Muscle layer of colon (tissue), 2 donors: Measurements from ENCODE around the gene CALML6.

Experiments
- H3K27ac ChIP-seq: one replicate; pipeline ENCODE4 v1.7.0; 2013; ENCODE audit warnings: low read depth, mild to moderate bottlenecking, low read length, moderate library complexity
- H3K27me3 ChIP-seq, 2 donors: one replicate each; pipeline ENCODE4 v1.7.0; 2013; ENCODE audit warnings: low read length in 2 of 2, mild to moderate bottlenecking in 2 of 2; ENCODE audit not compliant: insufficient read depth in 2 of 2, control insufficient read depth in 1 of 2
- H3K36me3 ChIP-seq: one replicate; pipeline ENCODE4 v1.7.0; 2013; ENCODE audit warnings: mild to moderate bottlenecking, low read length; ENCODE audit not compliant: insufficient read depth
- H3K4me1 ChIP-seq: one replicate; pipeline ENCODE4 v1.7.0; 2013; ENCODE audit warnings: mild to moderate bottlenecking, low read length; ENCODE audit not compliant: insufficient read depth
- H3K4me3 ChIP-seq, 2 donors: one replicate each; pipeline ENCODE4 v1.7.0; 2013; ENCODE audit warnings: low read length in 2 of 2, low read depth in 1 of 2, mild to moderate bottlenecking in 1 of 2, moderate library complexity in 1 of 2
- H3K9ac ChIP-seq: one replicate; pipeline ENCODE4 v1.7.0; 2013; ENCODE audit warnings: low read length
- H3K9me3 ChIP-seq: one replicate; pipeline ENCODE4 v1.7.0; 2013; ENCODE audit warnings: mild to moderate bottlenecking, low read length
- donor health status: abdominal sarcoma.
- donor health status: Adenocarcinoma of cecum.

CALML6 gene

DNA sequence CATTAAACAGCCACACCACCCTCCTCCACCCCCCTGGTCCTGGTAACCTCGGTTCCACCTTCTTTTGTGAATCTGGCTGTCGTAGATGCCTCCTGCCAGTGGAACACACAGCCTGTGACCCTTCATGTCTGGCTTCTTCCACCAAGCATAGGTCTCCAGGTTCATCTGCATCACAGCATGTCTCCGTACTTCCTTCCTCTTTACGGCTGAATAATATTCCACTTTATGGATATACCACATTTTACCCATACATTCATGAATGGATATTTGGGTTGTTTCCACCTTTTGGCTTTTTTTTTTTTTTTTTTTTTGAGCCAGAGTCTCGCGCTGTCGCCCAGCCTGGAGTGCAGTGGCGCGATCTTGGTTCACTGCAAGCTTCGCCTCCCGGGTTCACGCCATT lies 11.8 kb upstream of the CALML6 start:
- no peak overlapping the region for H3K9ac ChIP-seq
- peaks cover 4% of the 10 kb centered on the region for H3K4me1 ChIP-seq
- no peak overlapping the region for H3K27ac ChIP-seq
- H3K36me3 ChIP-seq: no peaks in the 10 kb centered on the region
- H3K27me3 ChIP-seq: no peaks in the 10 kb centered on the region
- no peak overlapping the region for H3K4me3 ChIP-seq
- H3K9me3 ChIP-seq: no peaks in the 10 kb centered on the region

DNA sequence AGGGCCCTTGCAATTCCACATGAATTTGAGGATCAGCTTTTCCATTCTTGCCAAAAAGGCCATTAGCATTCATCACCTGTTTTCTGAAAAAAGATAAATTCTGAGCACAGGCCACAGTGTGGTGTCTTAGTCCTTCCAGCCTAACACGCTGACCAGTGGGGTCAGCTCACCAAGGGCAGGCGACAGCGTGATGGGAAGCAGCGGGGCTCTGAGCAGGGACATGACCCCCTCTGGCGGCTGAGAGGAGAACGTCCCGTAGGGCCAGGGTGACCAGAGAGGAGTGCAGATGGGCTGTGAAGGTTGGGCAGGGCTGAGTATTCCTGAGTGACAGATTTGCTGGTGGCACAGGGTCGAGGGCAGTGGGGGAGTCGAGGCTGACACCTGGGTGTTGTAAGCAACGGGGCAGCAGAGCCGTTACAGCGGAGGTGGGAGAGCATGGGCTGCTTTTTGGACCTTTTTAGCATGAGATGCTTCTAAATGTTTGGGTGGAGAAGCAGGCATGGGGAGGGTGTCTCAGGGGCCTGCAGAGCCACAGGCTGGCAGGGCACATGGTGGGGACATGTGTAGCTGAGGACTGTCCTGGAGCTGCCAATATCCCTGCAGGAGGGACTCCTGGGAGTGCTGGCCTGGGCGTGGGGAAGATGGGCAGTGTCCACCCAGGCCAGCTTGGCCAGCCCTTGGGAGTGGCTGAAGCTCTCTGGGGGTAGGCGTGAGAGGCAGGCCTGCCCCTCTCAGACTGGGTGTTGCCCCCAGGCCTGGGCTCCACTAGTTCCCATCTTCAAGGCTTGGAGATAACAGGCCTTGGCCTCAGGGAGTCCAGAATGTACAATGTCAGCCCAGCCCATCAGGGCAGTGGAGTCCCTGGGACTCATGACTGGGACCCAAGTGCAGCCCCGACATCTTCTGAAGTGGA lies 8.6 kb upstream of the CALML6 start:
- peaks cover 12% of the 10 kb centered on the region for H3K4me1 ChIP-seq
- peak overlapping the region; percentile 49 for H3K9ac ChIP-seq
- H3K27me3 ChIP-seq: no peaks in the 10 kb centered on the region
- H3K4me3 ChIP-seq: no peak overlapping the region
- H3K36me3 ChIP-seq: no peaks in the 10 kb centered on the region
- H3K27ac ChIP-seq: no peak overlapping the region
- H3K9me3 ChIP-seq: no peaks in the 10 kb centered on the region

DNA sequence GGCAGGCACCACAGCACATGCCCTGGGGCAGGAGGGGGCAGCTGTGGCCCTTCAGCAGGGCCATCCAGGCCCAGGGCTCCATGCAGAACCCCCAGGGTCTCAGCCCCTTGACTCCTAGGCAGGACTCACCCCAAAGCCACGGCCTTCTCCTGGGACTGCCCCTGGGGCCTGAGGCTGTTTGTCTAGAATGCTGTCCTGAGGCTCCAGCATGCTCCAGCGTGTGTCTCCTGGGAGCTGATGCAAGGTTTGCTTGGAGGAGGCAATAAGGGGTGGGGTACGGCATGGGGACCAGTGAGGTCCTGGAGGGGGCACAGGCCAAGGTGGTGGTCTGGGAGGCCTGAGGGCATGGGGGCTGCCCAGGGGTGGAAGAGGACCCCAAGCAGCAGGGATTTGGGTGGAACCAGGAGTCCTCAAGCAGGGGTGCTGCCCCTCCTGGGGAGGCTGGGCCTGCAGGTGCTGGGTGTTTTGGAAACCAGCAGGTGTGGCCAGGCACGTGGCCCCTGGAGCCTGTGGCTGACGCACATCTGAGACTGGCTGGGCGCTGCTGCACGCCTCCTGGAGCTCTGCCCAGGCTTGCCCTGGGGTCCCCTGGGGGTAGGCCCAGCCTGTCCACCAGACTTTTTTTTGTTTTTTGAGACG lies 7.8 kb upstream of the CALML6 start:
- no peaks in the 10 kb centered on the region for H3K36me3 ChIP-seq
- no peak overlapping the region for H3K4me3 ChIP-seq
- no peak overlapping the region for H3K9ac ChIP-seq
- H3K4me1 ChIP-seq: peaks cover 12% of the 10 kb centered on the region
- H3K9me3 ChIP-seq: no peaks in the 10 kb centered on the region
- H3K27me3 ChIP-seq: no peaks in the 10 kb centered on the region
- H3K27ac ChIP-seq: no peak overlapping the region

DNA sequence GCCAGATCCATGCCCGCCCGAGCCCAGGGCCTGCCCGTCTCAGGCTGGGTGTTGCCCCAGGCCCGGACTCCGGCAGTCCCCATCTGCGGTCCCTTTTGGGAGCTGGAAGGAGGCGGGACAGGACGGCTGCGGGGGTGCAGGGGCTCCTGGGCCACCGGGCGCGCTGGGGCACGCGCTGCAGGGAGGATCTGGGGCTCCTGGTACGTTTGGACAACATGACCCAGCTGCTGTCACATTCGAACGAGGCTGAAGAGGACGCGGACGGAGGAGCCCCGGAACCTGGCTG lies 6.6 kb upstream of the CALML6 start:
- Histone ChIP-seq H3K4me1 (peaks cover 12% of the 10 kb centered on the region), H3K27ac (peak overlapping the region; percentile 73), H3K4me3 (peak overlapping the region; percentile 38 to 58), H3K9ac (peak overlapping the region; percentile 49), H3K27me3 (no peaks in the 10 kb centered on the region), H3K36me3 (no peaks in the 10 kb centered on the region), H3K9me3 (no peaks in the 10 kb centered on the region)

DNA sequence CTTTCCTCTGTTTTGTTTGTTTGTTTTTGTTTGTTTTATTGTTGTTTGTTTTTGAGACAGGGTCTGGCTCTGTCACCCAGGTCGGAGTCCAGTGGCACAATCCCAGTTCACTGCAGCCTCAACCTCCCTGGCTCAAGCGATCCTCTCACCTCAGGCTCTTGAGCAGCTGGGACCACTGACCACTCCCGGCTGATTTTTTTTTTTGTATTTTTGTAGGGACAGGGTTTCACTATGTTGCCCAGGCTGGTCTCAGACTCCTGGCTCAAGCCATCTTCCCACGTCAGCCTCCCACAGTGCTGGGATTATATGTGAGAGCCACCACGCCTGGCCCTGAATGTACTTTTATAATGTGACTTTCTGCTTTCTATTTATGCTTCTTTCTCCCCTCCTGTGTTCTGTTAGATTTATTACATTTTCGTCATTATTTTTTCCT lies 5.0 kb upstream of the CALML6 start:
- no peaks in the 10 kb centered on the region for H3K9me3 ChIP-seq
- peak overlapping the region; percentile 14 for H3K27ac ChIP-seq
- H3K4me3 ChIP-seq: peak overlapping the region in 1 of 2 donors; percentile 49
- no peaks in the 10 kb centered on the region for H3K27me3 ChIP-seq
- peaks cover 12% of the 10 kb centered on the region for H3K4me1 ChIP-seq
- H3K9ac ChIP-seq: no peak overlapping the region
- no peaks in the 10 kb centered on the region for H3K36me3 ChIP-seq

DNA sequence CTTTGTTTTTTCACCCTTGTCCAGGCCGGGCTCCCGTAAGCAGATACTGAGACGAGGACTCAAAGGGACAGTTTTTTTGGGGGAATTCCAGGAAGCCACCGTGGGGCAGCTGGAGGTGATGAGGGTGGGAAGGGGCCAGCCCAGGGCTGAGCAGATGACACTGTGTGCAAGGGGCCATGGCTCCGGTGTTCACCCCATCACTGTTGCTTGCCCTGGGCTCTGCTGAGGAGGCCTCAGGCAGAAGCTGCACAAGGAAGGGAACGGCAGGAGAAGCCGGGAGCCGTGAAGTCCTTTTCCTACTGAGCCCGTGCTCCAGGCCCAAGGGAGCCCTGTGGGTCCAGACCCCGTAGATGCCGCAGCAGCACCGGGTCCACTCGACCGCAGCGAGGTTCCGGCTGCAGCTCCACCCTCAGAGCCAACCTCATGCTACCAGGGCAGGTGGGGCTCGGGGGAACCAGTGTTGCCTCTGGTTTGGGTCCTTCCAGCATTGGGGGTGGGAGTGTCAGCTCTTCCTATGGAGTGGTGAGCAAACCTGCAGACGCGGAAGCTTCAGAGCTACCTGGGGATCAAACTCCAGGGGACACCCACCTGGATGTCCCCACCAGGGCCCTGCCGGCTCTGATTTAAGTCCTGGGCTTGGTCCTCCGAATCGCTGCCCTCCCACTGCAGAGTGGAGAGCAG lies 4.3 kb upstream of the CALML6 start:
- no peak overlapping the region for H3K4me3 ChIP-seq
- no peak overlapping the region for H3K27ac ChIP-seq
- H3K27me3 ChIP-seq: no peaks in the 10 kb centered on the region
- no peak overlapping the region for H3K9ac ChIP-seq
- no peaks in the 10 kb centered on the region for H3K36me3 ChIP-seq
- peaks cover 12% of the 10 kb centered on the region for H3K4me1 ChIP-seq
- H3K9me3 ChIP-seq: no peaks in the 10 kb centered on the region

DNA sequence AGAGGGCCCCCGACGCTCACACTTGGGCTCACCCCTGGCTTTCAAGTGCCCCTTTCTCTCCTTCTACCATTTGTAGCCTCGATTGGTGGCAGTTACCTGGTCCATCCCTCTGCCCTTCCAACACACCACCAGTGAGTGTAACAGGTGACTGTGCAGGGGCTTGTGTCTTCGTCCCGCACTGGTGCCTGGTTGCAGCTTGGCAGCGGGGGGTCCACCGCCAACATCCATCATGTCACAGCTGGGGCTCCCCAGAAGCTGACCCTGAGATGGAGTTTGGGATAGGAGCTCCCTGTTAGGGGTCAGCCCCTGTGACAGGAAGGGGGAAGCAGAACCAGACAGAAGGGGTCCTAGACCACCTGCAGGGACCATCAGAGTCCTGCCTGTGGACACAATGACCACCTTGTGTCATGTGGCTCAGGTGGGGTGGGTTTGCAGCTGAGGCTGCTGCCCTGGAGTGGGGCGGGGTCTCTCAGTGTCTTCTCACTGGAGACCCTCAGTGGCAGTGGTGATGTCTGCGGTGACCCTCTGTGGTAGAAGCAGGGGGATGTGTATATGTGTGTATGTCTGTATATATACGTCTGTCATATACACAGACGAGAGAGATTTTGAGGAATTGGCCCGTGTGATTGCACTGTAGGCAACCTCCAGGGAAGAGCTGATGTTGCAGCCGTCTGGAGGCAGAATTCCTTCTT lies 3.6 kb upstream of the CALML6 start:
- no peak overlapping the region for H3K4me3 ChIP-seq
- peaks cover 12% of the 10 kb centered on the region for H3K4me1 ChIP-seq
- no peak overlapping the region for H3K9ac ChIP-seq
- H3K9me3 ChIP-seq: no peaks in the 10 kb centered on the region
- H3K27me3 ChIP-seq: no peaks in the 10 kb centered on the region
- H3K27ac ChIP-seq: no peak overlapping the region
- H3K36me3 ChIP-seq: no peaks in the 10 kb centered on the region

DNA sequence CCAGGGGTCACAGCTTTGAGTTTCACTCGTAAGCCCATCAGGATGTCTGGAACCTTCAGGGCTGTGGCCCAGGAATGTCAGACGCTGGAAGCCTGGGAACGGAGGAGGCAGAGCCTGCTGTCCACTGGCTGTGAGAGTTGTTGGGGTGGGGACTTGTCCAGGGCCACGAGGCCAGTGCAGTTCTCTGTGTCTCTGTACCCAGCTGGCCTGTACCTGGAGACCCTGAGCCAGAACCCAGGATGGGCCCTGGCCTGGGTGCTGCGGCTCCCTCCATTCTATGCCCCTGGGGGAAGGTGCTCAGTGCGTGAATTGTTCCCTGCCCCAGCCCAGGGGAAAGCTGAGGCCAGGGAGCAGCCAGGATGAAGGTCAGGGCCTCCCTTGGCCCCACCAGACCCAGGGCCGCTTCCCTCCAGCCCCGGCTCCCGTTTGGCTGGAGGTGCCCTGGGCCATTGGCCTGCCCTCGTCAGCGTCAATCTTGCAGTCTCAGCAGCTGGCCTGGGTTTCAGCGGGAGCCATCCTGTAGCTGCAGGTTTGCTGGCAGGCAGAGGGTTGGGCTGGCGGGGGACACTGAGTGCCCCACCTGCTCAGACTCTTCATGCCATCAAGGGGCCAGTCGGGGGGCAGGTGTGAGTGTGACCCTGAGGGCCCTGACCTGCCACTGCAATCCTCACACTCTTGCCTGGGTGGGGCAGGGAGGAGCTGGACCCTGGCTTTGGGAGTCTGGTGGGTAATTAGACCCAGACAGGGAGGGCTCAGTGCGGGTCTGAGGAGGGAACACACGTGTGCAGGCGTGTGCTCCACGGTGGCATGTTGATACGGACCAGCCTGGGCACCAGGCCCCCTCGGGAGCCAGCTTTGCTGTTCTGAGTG lies 724 bp upstream of the CALML6 start:
- Histone ChIP-seq H3K27ac (no peak overlapping the region), H3K9me3 (no peaks in the 10 kb centered on the region), H3K4me1 (peaks cover 15% of the 10 kb centered on the region), H3K4me3 (no peak overlapping the region), H3K9ac (no peak overlapping the region), H3K27me3 (no peaks in the 10 kb centered on the region), H3K36me3 (no peaks in the 10 kb centered on the region)

DNA sequence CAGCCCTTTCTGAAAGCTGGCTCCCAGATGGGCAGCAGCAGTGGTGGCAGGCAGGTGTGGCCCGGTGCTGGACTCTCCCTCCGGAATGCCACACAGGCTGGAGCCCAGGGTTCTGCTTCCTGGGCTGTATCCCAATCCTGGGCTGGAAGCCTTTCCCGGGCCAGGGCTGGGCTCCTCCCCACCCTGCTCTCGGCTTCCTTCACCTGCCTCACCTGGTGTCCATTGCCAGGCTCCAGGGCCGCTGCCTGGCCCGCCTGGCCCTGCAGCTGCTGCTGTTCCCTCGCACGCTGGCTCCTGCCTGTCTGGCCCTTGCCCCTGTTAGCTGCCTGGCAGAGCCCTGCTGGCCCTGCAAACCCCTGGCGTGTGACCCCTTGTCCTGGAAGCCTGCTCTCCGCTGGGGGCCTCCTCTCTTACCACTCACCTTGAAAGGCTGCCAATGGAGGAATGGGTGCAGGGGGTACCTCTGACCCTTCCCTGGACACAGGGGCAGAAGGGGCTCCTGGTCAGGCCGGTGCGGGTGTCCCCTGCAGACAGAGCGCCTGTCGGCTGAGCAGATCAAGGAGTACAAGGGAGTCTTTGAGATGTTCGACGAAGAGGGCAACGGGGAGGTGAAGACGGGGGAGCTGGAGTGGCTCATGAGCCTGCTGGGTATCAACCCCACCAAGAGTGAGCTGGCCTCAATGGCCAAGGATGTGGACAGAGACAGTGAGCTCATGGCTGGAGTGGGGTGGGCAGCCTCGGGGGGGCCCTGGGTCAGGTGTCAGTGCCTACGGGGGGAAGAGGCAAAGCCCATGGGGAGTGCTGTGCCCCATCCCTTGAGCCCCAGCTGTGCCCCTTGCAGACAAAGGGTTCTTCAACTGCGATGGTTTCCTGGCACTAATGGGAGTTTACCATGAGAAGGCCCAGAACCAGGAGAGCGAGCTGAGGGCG lies 1.1 kb downstream of the CALML6 start:
- no peak overlapping the region for H3K27ac ChIP-seq
- H3K9ac ChIP-seq: no peak overlapping the region
- H3K27me3 ChIP-seq: no peaks in the 10 kb centered on the region
- H3K9me3 ChIP-seq: no peaks in the 10 kb centered on the region
- no peaks in the 10 kb centered on the region for H3K36me3 ChIP-seq
- no peak overlapping the region for H3K4me3 ChIP-seq
- peaks cover 9% of the 10 kb centered on the region for H3K4me1 ChIP-seq

DNA sequence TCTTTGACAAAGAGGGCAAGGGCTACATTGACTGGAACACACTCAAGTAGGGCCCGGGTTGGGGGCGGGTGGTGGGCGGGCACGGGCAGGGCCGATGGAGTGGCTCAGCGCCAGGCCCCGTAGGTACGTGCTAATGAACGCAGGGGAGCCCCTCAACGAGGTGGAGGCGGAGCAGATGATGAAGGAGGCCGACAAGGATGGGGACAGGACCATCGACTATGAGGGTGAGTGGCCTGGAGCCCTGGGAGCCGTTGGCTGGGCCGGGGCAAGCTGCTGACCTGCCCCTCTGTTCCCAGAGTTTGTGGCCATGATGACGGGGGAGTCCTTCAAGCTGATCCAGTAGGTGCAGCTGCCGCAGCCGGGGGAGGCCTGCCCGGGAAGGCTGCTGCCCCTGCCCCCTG lies 1.8 kb downstream of the CALML6 start:
- H3K27me3 ChIP-seq: no peaks in the 10 kb centered on the region
- H3K9me3 ChIP-seq: no peaks in the 10 kb centered on the region
- no peak overlapping the region for H3K4me3 ChIP-seq
- no peaks in the 10 kb centered on the region for H3K36me3 ChIP-seq
- H3K27ac ChIP-seq: no peak overlapping the region
- H3K4me1 ChIP-seq: peaks cover 9% of the 10 kb centered on the region
- no peak overlapping the region for H3K9ac ChIP-seq
